H9 (cell line): ENCODE measurements around the gene MAGEB4. TPM values are rescaled to one million over a fixed set of nuclear protein-coding genes. Genes with fewer than 3 reads are reported as not detected.

Source experiments
- DNase-seq: peaks from one replicate; pipeline ENCODE4 v3.0.0-alpha.2; 2017
- H2AFZ ChIP-seq: one replicate; pipeline ENCODE4 v1.6.1; 2013; ENCODE audit warnings: mild to moderate bottlenecking, low read length, control low read depth, moderate library complexity
- H2AK5ac ChIP-seq: 2 replicates; pipeline ENCODE4 v1.6.1; 2013; ENCODE audit warnings: low read length, control low read depth, mixed read lengths; ENCODE audit not compliant: insufficient read length
- H2BK120ac ChIP-seq: one replicate; pipeline ENCODE4 v1.6.1; 2013; ENCODE audit warnings: low read depth, mild to moderate bottlenecking, low read length, control low read depth, inconsistent platforms; ENCODE audit not compliant: poor library complexity, severe bottlenecking
- H2BK12ac ChIP-seq: 2 replicates; pipeline ENCODE4 v1.6.1; 2013; ENCODE audit warnings: low read length, control low read depth, mixed read lengths, low read depth; ENCODE audit not compliant: insufficient read length
- H2BK15ac ChIP-seq: 2 replicates; pipeline ENCODE4 v1.6.1; 2013; ENCODE audit warnings: low read depth, low read length, control low read depth
- H2BK20ac ChIP-seq: one replicate; pipeline ENCODE4 v1.6.1; 2013; ENCODE audit warnings: low read depth, mild to moderate bottlenecking, low read length, control low read depth, inconsistent platforms; ENCODE audit not compliant: poor library complexity, severe bottlenecking
- H2BK5ac ChIP-seq: 2 replicates; pipeline ENCODE4 v1.6.1; 2013; ENCODE audit warnings: low read length, control low read depth, mixed read lengths; ENCODE audit not compliant: insufficient read length
- H3K14ac ChIP-seq: 2 replicates; pipeline ENCODE4 v1.6.1; 2013; ENCODE audit warnings: low read length, control low read depth; ENCODE audit not compliant: insufficient read depth
- H3K18ac ChIP-seq: 2 replicates; pipeline ENCODE4 v1.6.1; 2013; ENCODE audit warnings: low read depth, mild to moderate bottlenecking, mixed read lengths, low read length, control low read depth; ENCODE audit not compliant: insufficient read length
- H3K23ac ChIP-seq: 2 replicates; pipeline ENCODE4 v1.6.1; 2013; ENCODE audit warnings: low read length, control low read depth, mixed read lengths, low read depth; ENCODE audit not compliant: insufficient read length
- H3K23me2 ChIP-seq: 2 replicates; pipeline ENCODE4 v1.6.1; 2013; ENCODE audit warnings: low read depth, mild to moderate bottlenecking, mixed read lengths, low read length, control low read depth; ENCODE audit not compliant: insufficient read length, poor library complexity, severe bottlenecking
- H3K27ac ChIP-seq: 2 replicates; pipeline ENCODE4 v1.5.1; 2013; ENCODE audit warnings: low read length, control low read depth, mixed read lengths, low read depth; ENCODE audit not compliant: insufficient read length
- H3K27me3 ChIP-seq: 2 replicates; pipeline ENCODE4 v1.6.1; 2013; ENCODE audit warnings: low read length, control low read depth, inconsistent platforms; ENCODE audit not compliant: insufficient read depth
- H3K4ac ChIP-seq: 2 replicates; pipeline ENCODE4 v1.6.1; 2013; ENCODE audit warnings: low read depth, mild to moderate bottlenecking, control low read depth, inconsistent platforms, low read length, moderate library complexity
- H3K4me1 ChIP-seq: 2 replicates; pipeline ENCODE4 v1.6.1; 2013; ENCODE audit warnings: low read length, control low read depth, inconsistent platforms; ENCODE audit not compliant: insufficient read depth
- H3K4me2 ChIP-seq: 2 replicates; pipeline ENCODE4 v1.6.1; 2013; ENCODE audit warnings: low read length, control low read depth, mixed read lengths; ENCODE audit not compliant: insufficient read length, insufficient read depth
- H3K56ac ChIP-seq: 2 replicates; pipeline ENCODE4 v1.6.1; 2013; ENCODE audit warnings: low read depth, mild to moderate bottlenecking, mixed read lengths, low read length, control low read depth; ENCODE audit not compliant: insufficient read length
- H3K79me1 ChIP-seq: 2 replicates; pipeline ENCODE4 v1.6.1; 2013; ENCODE audit warnings: low read depth, mild to moderate bottlenecking, moderate library complexity, low read length, control low read depth, inconsistent platforms; ENCODE audit not compliant: insufficient read depth, poor library complexity, severe bottlenecking
- H3K79me2 ChIP-seq: 2 replicates; pipeline ENCODE4 v1.6.1; 2013; ENCODE audit warnings: low read length, control low read depth, inconsistent platforms; ENCODE audit not compliant: insufficient read depth
- H3K9ac ChIP-seq: 2 replicates; pipeline ENCODE4 v1.6.1; 2013; ENCODE audit warnings: low read length, control low read depth, mixed read lengths; ENCODE audit not compliant: insufficient read length; ENCODE audit errors: extremely low read depth
- H3K9me3 ChIP-seq: one replicate; pipeline ENCODE4 v1.6.1; 2013; ENCODE audit warnings: low read depth, low read length, inconsistent platforms; ENCODE audit not compliant: control insufficient read depth
- H3T11ph ChIP-seq: one replicate; pipeline ENCODE4 v1.6.1; 2013; ENCODE audit warnings: mild to moderate bottlenecking, low read length, control low read depth, inconsistent platforms
- H4K20me1 ChIP-seq: one replicate; pipeline ENCODE4 v1.6.1; 2013; ENCODE audit not compliant: control insufficient read depth, insufficient read length, insufficient read depth
- H4K5ac ChIP-seq: 2 replicates; pipeline ENCODE4 v1.6.1; 2013; ENCODE audit warnings: low read depth, mild to moderate bottlenecking, mixed read lengths, low read length, control low read depth; ENCODE audit not compliant: insufficient read length
- H4K8ac ChIP-seq: replicated peaks from 2 replicates; pipeline ENCODE4 v1.6.1; 2013; ENCODE audit warnings: low read length, control low read depth, mixed read lengths, low read depth; ENCODE audit not compliant: insufficient read length
- H4K91ac ChIP-seq: 2 replicates; pipeline ENCODE4 v1.6.1; 2013; ENCODE audit warnings: low read depth, mild to moderate bottlenecking, moderate library complexity, mixed read lengths, low read length, control low read depth; ENCODE audit not compliant: insufficient read length
- H3K27ac Mint-ChIP-seq, 3 experiments: 2 replicates in 2 of 3; 3 replicates in 1 of 3; pipeline ENCODE4 v1.8.0; 2020 to 2021; ENCODE audit warnings: mixed read lengths in 3 of 3, mild to moderate bottlenecking in 1 of 3, moderate library complexity in 1 of 3
- H3K27me3 Mint-ChIP-seq: 2 replicates; pipeline ENCODE4 v1.8.0; 2021; ENCODE audit warnings: low read depth, mild to moderate bottlenecking, moderate library complexity, mixed read lengths
- H3K36me3 Mint-ChIP-seq, 3 experiments: 2 replicates in 2 of 3; 3 replicates in 1 of 3; pipeline ENCODE4 v1.8.0; 2020 to 2021; ENCODE audit warnings: low read depth in 3 of 3, mixed read lengths in 3 of 3; ENCODE audit not compliant: insufficient read depth in 1 of 3
- H3K4me1 Mint-ChIP-seq, 2 experiments: 2 replicates each; pipeline ENCODE4 v1.8.0; 2020; ENCODE audit warnings: mixed read lengths in 2 of 2
- H3K4me3 Mint-ChIP-seq, 2 experiments: 2 replicates in 1 of 2; 3 replicates in 1 of 2; pipeline ENCODE4 v1.8.0; 2020 to 2021; ENCODE audit warnings: mild to moderate bottlenecking in 2 of 2, mixed read lengths in 2 of 2, moderate library complexity in 1 of 2
- H3K9me3 Mint-ChIP-seq, 2 experiments: 2 replicates in 1 of 2; 3 replicates in 1 of 2; pipeline ENCODE4 v1.8.0; 2020; ENCODE audit warnings: mild to moderate bottlenecking in 2 of 2, mixed read lengths in 2 of 2, moderate library complexity in 1 of 2
- CTCF ChIP-seq: fragments of 200-600 bp; sonication (generic); conservative IDR thresholded peaks from 3 replicates; pipeline ENCODE4 v1.8.0; 2021; ENCODE audit warnings: antibody characterized with exemption, mild to moderate bottlenecking
- WGBS: extraction: QIAGEN DNeasy Blood & Tissue Kit; methylation state at CpG from one replicate; pipeline ENCODE4 v1.1.7; 2013; ENCODE audit warnings: missing lambda C conversion rate, low lambda C conversion rate, mixed read lengths; ENCODE audit not compliant: insufficient read length; ENCODE audit errors: extremely low coverage; 5-methylcytosine and 5-hydroxymethylcytosine counted together
- total RNA-seq: library from RNA; stranded (reverse); gene quantifications from 2 replicates; pipeline ENCODE4 v1.2.1, GENCODE V29; 2021

MAGEB4 gene
- total RNA-seq, 1 experiment from 2014 or later, result 0.11 TPM

- no peak overlapping the region for H3K9ac ChIP-seq
- no peaks in the 10 kb centered on the region for H3K27me3 ChIP-seq
- no peak overlapping the region for H2BK20ac ChIP-seq
- no peak overlapping the region for H4K91ac ChIP-seq
- no peaks in the 10 kb centered on the region for H3K79me2 ChIP-seq
- no peak overlapping the region for H3K4ac ChIP-seq
- Mint-ChIP-seq H3K36me3 (peaks cover 13 to 19% (median 18%) of the 10 kb centered on the region in 3 experiments), H3K9me3 (peaks cover 25 to 46% of the 10 kb centered on the region in 2 experiments), H3K27ac (no peak overlapping the region), H3K4me3 (no peak overlapping the region), H3K27me3 (no peaks in the 10 kb centered on the region), H3K4me1 (peaks cover 3% of the 10 kb centered on the region in 2 experiments; a peak in 3 of 4 replicates)
- no peak overlapping the region for H3K27ac ChIP-seq
- no peak overlapping the region for H3K4me2 ChIP-seq
- H2AK5ac ChIP-seq, result no peak overlapping the region
- no peak overlapping the region for H3K14ac ChIP-seq
- no peak overlapping the region for H2BK5ac ChIP-seq
- H3K4me1 ChIP-seq, result no peaks in the 10 kb centered on the region
- DNase-seq, result no peak
- H3K79me1 ChIP-seq, result no peaks in the 10 kb centered on the region
- H2BK120ac ChIP-seq, result no peak overlapping the region
- H3K56ac ChIP-seq, result no peak overlapping the region
- peaks cover 8% of the 10 kb centered on the region for H3K9me3 ChIP-seq
- H4K20me1 ChIP-seq, result no peaks in the 10 kb centered on the region
- TF ChIP-seq CTCF, result no peak
- no CpG with 5 or more reads among the region's 2 CpGs for WGBS
- H3T11ph ChIP-seq, result no peak overlapping the region
- no peaks in the 10 kb centered on the region for H3K23me2 ChIP-seq
- H3K23ac ChIP-seq, result no peak overlapping the region
- no peak overlapping the region for H2BK15ac ChIP-seq
- H3K18ac ChIP-seq, result no peak overlapping the region
- no peak overlapping the region for H2AFZ ChIP-seq
- no peak overlapping the region for H4K5ac ChIP-seq
- no peak overlapping the region for H2BK12ac ChIP-seq
- H4K8ac ChIP-seq, result no peak overlapping the region
Observed at GRCh38 chrX:30259927-30260326, 18.1 kb downstream of the MAGEB4 start.
